Neuronal stem cell (in vitro differentiated cells): ENCODE measurements around the gene WNT11.

ENCODE experiments used
- DNase-seq: peaks from one replicate; pipeline ENCODE4 v3.0.0-alpha.2; 2013; ENCODE audit warnings: low spot score
- H2AFZ ChIP-seq: one replicate; pipeline ENCODE4 v1.6.1; 2013; ENCODE audit warnings: mild to moderate bottlenecking, low read length, inconsistent platforms
- H2AK5ac ChIP-seq: 2 replicates; pipeline ENCODE4 v1.6.1; 2013; ENCODE audit warnings: low read depth, mild to moderate bottlenecking, inconsistent platforms, low read length, moderate library complexity, mixed read lengths
- H2BK120ac ChIP-seq: 2 replicates; pipeline ENCODE4 v1.6.1; 2013; ENCODE audit warnings: low read depth, mild to moderate bottlenecking, inconsistent platforms, low read length, moderate library complexity, mixed read lengths
- H2BK12ac ChIP-seq: one replicate; pipeline ENCODE4 v1.6.1; 2013; ENCODE audit warnings: low read length, inconsistent platforms
- H2BK15ac ChIP-seq: 2 replicates; pipeline ENCODE4 v1.6.1; 2013; ENCODE audit warnings: mild to moderate bottlenecking, low read length, inconsistent platforms, mixed read lengths
- H2BK5ac ChIP-seq: one replicate; pipeline ENCODE4 v1.6.1; 2013; ENCODE audit warnings: inconsistent platforms, mild to moderate bottlenecking, low read length, moderate library complexity
- H3K14ac ChIP-seq: one replicate; pipeline ENCODE4 v1.6.1; 2013; ENCODE audit warnings: low read length, inconsistent platforms
- H3K18ac ChIP-seq: 2 replicates; pipeline ENCODE4 v1.6.1; 2013; ENCODE audit warnings: low read length, inconsistent platforms
- H3K23ac ChIP-seq: 2 replicates; pipeline ENCODE4 v1.6.1; 2013; ENCODE audit warnings: low read depth, mild to moderate bottlenecking, mixed read lengths, low read length, inconsistent platforms; ENCODE audit not compliant: poor library complexity
- H3K27ac ChIP-seq: replicated peaks from 3 replicates; pipeline ENCODE4 v1.5.1; 2013; ENCODE audit warnings: low read length, inconsistent platforms
- H3K27me3 ChIP-seq, 3 experiments: 2 replicates each; pipeline ENCODE4 v1.6.1; 2013; ENCODE audit warnings: low read length in 3 of 3, mild to moderate bottlenecking in 2 of 3, inconsistent platforms in 1 of 3, low read depth in 1 of 3, mixed read lengths in 1 of 3, moderate library complexity in 1 of 3; ENCODE audit not compliant: control insufficient read depth in 3 of 3, insufficient read depth in 3 of 3
- H3K36me3 ChIP-seq, 2 donors: replicated peaks in 1 of 2; 2 replicates each; pipeline ENCODE4 v1.6.1; 2013; ENCODE audit warnings: low read length in 2 of 2; ENCODE audit not compliant: control insufficient read depth in 2 of 2, insufficient read depth in 2 of 2
- H3K4ac ChIP-seq: 2 replicates; pipeline ENCODE4 v1.6.1; 2013; ENCODE audit warnings: inconsistent platforms, mild to moderate bottlenecking, low read length, moderate library complexity
- H3K4me1 ChIP-seq, 2 donors: 1 replicate in 1 of 2; 2 replicates in 1 of 2; pipeline ENCODE4 v1.6.1; 2013; ENCODE audit warnings: low read length in 2 of 2, low read depth in 1 of 2; ENCODE audit not compliant: control insufficient read depth in 2 of 2, insufficient read depth in 1 of 2
- H3K4me2 ChIP-seq: one replicate; pipeline ENCODE4 v1.6.1; 2013; ENCODE audit warnings: mild to moderate bottlenecking, low read length, inconsistent platforms; ENCODE audit not compliant: insufficient read depth, poor library complexity, severe bottlenecking
- H3K4me3 ChIP-seq, 2 donors: 2 replicates each; pipeline ENCODE4 v1.5.1; 2013; ENCODE audit warnings: low read length in 2 of 2, mild to moderate bottlenecking in 2 of 2, inconsistent platforms in 1 of 2, moderate library complexity in 1 of 2
- H3K79me1 ChIP-seq: one replicate; pipeline ENCODE4 v1.6.1; 2013; ENCODE audit warnings: low read depth, mild to moderate bottlenecking, inconsistent platforms, low read length, moderate library complexity
- H3K9ac ChIP-seq: one replicate; pipeline ENCODE4 v1.6.1; 2013; ENCODE audit warnings: mild to moderate bottlenecking, low read depth, low read length, inconsistent platforms; ENCODE audit not compliant: poor library complexity
- H3K9me3 ChIP-seq, 2 donors: replicated peaks in 1 of 2; 2 replicates each; pipeline versions ENCODE3 to v1.6.1; 2013; ENCODE audit warnings: low read length in 2 of 2, mild to moderate bottlenecking in 2 of 2, inconsistent platforms in 1 of 2, low read depth in 1 of 2, mixed read lengths in 1 of 2, moderate library complexity in 1 of 2; ENCODE audit not compliant: control insufficient read depth in 2 of 2, insufficient read depth in 1 of 2
- H4K8ac ChIP-seq: one replicate; pipeline ENCODE4 v1.6.1; 2013; ENCODE audit warnings: low read depth, mild to moderate bottlenecking, inconsistent platforms, low read length, moderate library complexity
- H4K91ac ChIP-seq: one replicate; pipeline ENCODE4 v1.6.1; 2013; ENCODE audit warnings: low read length, low read depth, mild to moderate bottlenecking, inconsistent platforms; ENCODE audit not compliant: poor library complexity
- WGBS, 2 donors: extraction: QIAGEN DNeasy Blood & Tissue Kit; methylation state at CpG; one replicate each; pipeline ENCODE4 v1.1.7; 2013; ENCODE audit warnings: missing lambda C conversion rate in 2 of 2, mixed read lengths in 1 of 2; ENCODE audit not compliant: insufficient read length in 2 of 2, insufficient replicate concordance in 1 of 2; ENCODE audit errors: extremely low coverage in 2 of 2; 5-methylcytosine and 5-hydroxymethylcytosine counted together

Gene WNT11

DNA sequence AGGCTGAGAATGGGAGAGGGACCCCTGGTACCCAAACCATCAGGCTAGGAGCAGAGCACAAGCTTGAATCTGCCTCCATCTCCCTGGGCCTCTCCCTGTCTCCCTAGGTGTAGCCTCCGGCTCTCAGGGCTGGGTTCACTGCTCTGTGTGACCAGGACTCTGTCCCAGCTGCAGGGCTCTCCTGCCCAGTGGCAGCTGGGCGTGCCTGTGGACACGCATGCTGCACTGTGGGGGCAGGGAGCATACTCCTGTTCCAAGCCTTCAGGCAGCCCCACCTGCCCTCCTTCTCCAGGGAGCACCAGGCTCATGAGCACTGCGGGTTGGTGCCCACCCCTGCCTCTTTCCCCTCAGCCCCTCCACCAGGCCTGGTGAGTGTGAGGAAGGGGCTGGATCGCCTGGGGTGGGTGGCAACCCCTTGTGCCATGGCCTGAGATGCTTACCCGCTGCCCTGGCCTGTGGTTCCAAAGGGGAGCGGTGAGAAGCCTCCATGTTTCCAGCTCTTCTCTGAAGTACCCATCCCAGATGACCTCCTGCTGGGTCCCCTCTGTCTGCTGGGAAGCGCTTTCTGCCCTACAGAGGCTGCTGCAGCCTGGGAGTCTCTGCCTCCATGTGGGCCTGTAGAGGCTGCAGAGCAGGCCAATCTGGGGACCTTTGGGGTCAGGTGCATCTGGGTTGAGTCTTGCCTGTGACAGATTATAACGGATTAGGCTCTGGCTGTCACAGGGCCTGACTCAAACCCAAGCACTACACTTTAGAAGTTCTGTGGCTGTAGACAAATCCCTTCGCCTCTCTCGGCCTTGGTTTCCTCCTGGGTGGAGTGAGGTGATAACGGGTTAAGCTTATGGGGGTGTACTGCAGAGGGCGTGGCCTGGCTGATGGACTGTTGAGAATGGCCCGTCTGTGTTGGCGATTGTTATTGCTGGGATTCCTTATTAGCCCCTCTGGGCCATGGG is 43.7 kb downstream of the WNT11 start:
- Histone ChIP-seq H3K4ac (no peak overlapping the region), H3K9me3 (no peaks in the 10 kb centered on the region), H2BK5ac (no peak overlapping the region), H3K36me3 (no peaks in the 10 kb centered on the region), H3K14ac (peak overlapping the region; percentile 95), H3K4me2 (no peak overlapping the region), H2AK5ac (peak overlapping the region; percentile 83), H3K18ac (peak overlapping the region; percentile 81), H3K79me1 (no peaks in the 10 kb centered on the region), H3K9ac (no peak overlapping the region), H2AFZ (no peak overlapping the region), H4K8ac (no peak overlapping the region), H4K91ac (peak overlapping the region; percentile 14), H3K27ac (no peak overlapping the region), H3K4me3 (no peak overlapping the region), H2BK15ac (peak overlapping the region; percentile 20), H2BK12ac (peak overlapping the region; percentile 7), H3K27me3 (peaks cover 0 to 38% (median 0%) of the 10 kb centered on the region in 3 experiments), H2BK120ac (no peak overlapping the region), H3K23ac (peak overlapping the region; percentile 87), H3K4me1 (peaks cover 0 to 3% of the 10 kb centered on the region in 2 donors)
- WGBS, 2 donors: no CpG with 5 or more reads among the region's 15 CpGs
- DNase-seq: no peak

DNA sequence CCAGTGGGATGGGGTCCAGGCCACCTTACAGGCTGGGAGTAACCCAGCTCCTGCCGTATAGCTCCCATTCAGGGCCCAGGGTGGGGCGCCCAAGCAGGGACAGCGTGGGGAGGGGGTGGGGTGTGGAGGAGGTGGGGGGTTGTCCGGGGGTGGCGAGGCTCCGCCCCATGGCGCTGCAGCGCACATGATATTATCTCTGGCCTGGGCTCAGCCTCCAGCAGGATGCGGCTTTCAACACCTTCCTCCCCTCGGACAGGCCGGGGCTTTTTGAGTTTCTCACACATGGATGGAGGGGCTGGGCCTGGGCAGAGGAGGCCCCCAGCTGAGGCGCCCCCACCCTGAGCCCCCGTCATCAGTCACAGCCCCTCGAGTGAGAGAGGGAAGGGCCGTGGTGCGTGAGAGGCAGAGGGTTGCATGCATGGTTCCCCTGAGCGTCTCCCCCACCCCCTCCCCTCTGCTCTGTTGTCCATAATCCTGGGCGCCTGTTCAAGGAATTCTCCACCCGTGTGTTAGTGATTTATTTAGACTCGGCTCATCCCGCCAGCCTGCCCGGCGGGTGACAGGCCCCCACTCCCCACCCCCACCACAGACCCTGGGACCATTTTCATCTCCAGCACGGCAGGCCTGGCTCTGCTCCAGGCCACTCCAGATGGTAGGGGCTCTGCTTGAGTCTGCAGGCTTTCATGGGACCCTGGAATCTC is 44.9 kb downstream of the WNT11 start:
- no CpG with 5 or more reads among the region's 24 CpGs for WGBS, 2 donors
- Histone ChIP-seq H3K4me2 (no peak overlapping the region), H3K4me1 (peaks cover 0 to 3% of the 10 kb centered on the region in 2 donors), H3K4ac (no peak overlapping the region), H3K27ac (no peak overlapping the region), H3K36me3 (no peaks in the 10 kb centered on the region), H2AFZ (peak overlapping the region; percentile 79), H3K9me3 (no peaks in the 10 kb centered on the region), H4K8ac (no peak overlapping the region), H3K4me3 (no peak overlapping the region), H3K23ac (no peak overlapping the region), H3K14ac (no peak overlapping the region), H4K91ac (no peak overlapping the region), H2BK5ac (no peak overlapping the region), H2BK120ac (no peak overlapping the region), H3K27me3 (peaks cover 0 to 40% (median 0%) of the 10 kb centered on the region in 3 experiments), H3K18ac (no peak overlapping the region), H2BK12ac (no peak overlapping the region), H2BK15ac (no peak overlapping the region), H3K79me1 (no peaks in the 10 kb centered on the region), H3K9ac (no peak overlapping the region), H2AK5ac (peak overlapping the region; percentile 15)
- DNase-seq: no peak

DNA sequence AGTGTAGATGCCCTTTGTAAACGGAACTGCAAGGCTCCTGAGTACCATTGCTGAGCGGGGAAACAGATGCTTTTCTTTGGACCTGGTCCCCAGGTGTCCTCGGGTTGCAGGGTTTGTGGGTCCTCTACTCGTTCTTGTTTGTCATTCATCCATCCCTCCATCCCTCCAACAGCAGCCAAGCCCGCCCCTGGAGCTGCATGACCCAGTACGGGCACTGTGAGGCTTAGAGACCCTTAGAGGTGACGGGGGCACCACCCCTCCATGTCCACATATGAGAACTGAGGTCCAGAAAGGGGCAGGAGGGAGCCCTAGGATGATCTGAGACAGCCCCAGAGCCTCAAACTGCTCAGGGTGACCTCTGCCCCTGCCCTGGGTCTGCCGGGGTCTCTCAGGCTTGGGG is 45.4 kb downstream of the WNT11 start:
- Histone ChIP-seq H3K9ac (no peak overlapping the region), H3K4ac (peak overlapping the region; percentile 10), H2AK5ac (peak overlapping the region; percentile 15), H3K4me2 (no peak overlapping the region), H3K9me3 (no peaks in the 10 kb centered on the region), H3K4me3 (no peak overlapping the region), H2BK15ac (no peak overlapping the region), H4K8ac (no peak overlapping the region), H3K14ac (no peak overlapping the region), H3K36me3 (no peaks in the 10 kb centered on the region), H2BK5ac (no peak overlapping the region), H3K18ac (peak overlapping the region; percentile 35), H3K79me1 (no peaks in the 10 kb centered on the region), H2AFZ (no peak overlapping the region), H2BK120ac (no peak overlapping the region), H3K4me1 (peaks cover 0 to 3% of the 10 kb centered on the region in 2 donors), H4K91ac (no peak overlapping the region), H3K27ac (no peak overlapping the region), H3K27me3 (peaks cover 0 to 36% (median 0%) of the 10 kb centered on the region in 3 experiments), H2BK12ac (no peak overlapping the region), H3K23ac (peak overlapping the region; percentile 59)
- no peak for DNase-seq
- no CpG with 5 or more reads among the region's 8 CpGs for WGBS, 2 donors
